GM18519 (cell line): ENCODE measurements around the gene AUH.
"Not testable (repeated sequence)": the region's sequence is repeated elsewhere in the genome, so short reads cannot be mapped to it uniquely, and the experiment has no call there.

Experiments
- ATAC-seq: cut with Tn5 transposase; IDR thresholded peaks from one replicate; pipeline ENCODE4 v1.9.1; 2021; ENCODE audit warnings: mild to moderate bottlenecking, moderate library complexity; ENCODE audit not compliant: unreplicated experiment, low FRiP score

The AUH gene, protein sequence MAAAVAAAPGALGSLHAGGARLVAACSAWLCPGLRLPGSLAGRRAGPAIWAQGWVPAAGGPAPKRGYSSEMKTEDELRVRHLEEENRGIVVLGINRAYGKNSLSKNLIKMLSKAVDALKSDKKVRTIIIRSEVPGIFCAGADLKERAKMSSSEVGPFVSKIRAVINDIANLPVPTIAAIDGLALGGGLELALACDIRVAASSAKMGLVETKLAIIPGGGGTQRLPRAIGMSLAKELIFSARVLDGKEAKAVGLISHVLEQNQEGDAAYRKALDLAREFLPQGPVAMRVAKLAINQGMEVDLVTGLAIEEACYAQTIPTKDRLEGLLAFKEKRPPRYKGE

DNA sequence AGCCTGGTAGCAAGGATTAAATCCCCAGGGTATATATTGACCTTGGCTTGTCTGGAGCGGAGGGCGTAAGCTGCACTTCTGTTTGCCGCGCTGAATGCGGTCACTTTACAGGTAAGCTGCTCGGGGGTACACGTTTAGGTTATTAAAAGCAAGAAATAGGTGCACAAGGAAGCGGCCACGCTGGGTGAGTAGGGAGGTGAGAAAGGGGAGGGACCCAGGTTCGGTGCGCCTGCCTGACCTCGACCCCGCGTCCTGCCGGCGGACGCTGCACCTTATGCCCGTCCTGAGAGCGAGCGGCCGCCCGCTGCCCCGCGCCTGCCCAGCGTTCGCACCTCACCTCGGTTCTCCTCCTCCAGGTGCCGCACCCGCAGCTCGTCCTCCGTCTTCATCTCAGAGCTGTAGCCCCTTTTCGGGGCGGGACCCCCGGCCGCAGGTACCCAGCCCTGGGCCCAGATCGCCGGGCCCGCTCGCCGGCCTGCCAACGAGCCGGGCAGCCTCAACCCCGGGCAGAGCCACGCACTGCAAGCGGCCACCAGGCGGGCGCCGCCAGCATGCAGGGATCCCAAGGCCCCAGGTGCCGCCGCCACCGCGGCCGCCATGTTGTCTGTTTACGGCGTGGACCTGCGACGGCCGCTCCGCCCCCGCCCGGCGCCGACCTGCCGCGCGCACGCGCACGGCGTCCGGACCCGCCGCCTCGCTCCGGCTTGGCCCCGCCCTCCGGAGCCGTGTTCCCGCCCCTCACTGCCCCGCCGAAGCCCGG, at the start of gene AUH:
TSS of gene AUH (minus strand) at position 628 of the 760 bp plus-strand sequence. CDS start at position 599, 29 bp downstream.
- ATAC-seq: peak; percentile 61

DNA sequence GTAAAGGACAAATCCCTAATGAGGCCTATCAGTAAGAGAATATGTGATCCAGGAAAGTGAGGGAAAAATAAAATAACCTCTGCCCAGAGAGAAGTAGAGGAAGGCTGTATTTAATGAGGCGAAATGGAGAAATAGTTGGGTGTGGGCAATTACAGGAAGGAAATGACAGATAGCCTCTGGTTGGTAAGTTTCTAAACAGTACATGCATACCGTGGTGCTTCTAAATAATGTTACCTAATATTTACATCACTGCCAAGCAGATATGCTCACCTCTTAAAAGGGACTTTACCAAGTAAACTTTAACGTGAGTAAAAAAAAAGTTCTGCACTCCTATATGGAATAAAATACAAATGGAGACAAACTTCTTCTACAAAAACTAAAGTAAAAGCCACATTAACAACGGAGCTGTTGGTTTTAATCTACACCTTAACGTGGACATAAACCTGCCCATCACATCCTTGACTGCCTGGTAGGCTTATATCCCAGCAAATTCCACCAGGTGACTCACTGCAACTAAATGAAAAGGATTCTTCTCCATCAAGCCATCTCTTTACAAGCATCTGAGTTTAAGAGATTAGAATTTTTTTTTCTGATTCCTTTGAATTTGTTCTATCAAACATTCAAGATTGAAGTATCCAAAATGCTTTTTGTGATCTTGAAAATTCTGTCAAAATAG, 49.5 kb upstream of the AUH start:
- ATAC-seq: no peak

DNA sequence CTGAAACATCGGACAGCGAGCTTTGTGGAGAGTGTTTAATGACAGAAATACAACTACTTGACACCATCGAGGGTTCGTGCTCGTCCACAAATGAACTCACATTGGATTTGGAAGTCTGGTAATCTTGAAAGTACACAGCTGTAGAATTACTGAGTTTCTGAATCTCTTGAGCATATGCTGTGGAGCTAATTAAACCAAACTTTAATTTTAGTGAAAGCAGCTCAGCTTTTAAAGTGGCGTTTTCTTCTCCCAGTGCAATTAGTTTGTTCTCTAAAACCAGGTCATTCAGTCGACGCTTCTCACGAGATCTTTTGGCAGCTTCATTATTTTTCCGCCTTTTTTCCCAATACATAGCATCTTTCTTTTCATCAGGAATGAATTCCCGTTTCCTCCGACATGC, 48.4 kb upstream of the AUH start:
- ATAC-seq: no peak

DNA sequence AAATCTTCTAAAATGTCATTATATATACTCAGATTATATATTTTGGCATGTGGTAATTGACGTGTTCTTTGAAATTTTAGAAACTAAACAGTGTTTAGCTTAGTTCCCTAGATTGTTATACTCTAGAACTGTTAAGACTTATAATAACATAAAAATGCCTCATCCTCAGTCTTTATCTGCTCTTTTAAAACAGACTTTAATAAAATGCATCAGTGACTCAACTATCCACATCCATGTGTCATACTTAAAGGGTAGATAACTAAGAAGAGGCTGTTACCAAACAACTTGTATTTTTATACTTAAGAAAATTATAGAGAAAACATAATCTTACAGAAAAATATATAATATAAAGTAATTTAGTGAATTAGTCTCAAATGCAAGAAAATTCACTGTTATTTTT, 46.8 kb upstream of the AUH start:
- no peak for ATAC-seq

DNA sequence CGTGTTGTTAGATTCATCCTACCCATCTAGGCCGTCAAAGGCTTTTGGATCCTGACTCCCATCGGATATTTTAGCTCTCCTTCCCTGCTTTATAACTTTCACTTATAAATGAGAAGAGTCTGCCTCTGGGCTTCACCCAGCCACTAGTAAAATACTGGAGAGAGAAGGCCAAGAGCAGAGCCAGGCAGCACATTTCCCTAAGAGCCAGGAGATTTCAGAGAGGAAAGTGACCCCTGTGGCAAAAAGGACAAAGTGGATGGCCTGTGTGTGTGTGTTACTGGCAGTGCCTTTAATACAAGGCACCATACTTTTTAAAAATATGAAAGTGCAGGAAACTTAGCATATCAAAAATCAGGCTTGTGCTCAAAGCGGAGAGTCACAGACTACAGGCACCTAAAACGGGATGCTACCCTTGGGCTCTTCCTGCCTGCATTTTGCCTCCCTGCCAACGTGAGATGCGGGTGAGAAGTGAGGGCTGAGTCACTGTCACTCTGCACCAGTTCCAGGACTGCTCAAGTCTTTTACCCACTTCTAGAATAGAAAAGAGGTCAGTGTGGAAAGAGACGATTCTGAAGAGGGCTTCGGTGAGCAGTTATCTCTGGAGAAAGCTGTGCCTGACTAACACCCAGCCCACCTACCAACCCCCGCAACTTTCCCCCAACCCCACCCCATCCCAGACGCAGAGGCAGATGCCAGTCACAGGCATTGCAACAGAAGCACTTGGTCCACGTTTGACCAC, 46.0 kb upstream of the AUH start:
- ATAC-seq: no peak

DNA sequence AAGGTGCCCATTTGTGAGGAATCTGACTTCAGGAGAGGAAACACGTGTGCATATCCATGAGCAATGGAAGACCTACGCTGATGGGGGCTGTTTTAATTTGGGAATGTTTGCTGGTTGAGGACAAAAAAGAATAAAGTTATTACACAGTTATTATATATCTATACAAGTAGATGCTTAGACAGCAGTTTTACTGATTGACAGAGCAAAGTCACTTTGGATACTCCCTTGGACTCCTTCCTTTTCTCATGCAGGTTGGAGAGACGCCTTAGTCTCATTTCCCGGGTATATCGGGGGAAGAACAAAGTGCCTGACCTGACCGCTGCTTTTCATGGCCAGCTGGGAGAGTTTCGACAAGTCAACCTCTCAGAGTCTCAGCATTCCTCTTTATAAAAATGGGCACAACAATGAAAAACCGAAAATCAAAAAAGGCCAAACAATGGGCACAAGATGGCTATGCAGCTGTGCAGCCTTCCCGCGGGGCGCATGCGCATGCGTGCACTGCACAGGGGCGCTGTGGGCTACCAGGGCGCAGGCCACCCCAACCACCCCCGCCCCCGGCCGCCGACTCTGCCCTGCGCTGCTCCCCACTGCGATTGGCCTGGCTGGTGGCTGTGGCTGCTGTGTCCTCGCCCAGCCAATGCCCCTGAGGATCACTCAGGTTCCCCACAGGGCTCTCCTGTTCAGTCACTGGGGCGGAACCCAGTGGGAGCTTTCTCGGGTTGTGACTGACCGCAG, 43.8 kb upstream of the AUH start:
- no peak for ATAC-seq

DNA sequence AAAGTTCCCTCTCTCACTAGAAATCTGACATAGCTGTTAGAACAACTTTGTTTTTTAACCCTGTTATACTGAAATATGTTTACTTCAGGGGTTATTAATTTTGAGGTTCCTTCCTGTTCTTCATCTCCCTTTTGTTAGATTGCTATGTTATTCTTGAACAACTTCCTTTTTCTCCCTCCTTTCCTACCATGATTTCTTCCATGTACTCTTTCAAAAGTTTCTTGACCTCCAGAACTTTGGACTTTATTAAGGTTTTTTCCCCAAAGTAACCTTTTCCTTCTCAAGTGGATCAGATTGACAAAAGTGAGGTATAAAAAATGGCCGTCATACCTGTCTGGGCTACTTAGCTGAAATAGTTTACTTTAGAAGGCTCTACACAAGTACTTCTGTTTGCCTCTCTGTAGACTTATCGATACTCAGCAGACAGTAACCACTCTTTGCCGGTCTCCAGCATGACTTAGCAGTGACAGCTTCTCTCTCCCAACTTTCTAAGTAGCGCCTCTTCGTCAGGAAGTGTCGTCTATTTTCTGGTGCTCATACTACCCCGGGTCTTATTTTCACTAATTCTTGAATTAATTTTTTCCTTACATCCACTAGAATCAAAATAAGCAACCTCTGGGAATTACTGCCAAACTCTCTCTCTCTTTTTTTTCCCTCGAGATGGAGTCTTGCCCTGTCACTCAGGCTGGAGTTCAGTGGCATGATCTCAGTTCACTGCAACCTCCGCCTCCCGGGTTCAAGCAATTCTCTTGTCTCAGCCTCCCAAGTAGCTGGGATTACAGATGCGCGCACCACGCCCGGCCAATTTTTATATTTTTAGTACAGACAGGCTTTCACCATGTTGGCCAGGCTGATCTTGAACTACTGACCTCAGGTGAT, 42.2 kb upstream of the AUH start:
- no peak for ATAC-seq

DNA sequence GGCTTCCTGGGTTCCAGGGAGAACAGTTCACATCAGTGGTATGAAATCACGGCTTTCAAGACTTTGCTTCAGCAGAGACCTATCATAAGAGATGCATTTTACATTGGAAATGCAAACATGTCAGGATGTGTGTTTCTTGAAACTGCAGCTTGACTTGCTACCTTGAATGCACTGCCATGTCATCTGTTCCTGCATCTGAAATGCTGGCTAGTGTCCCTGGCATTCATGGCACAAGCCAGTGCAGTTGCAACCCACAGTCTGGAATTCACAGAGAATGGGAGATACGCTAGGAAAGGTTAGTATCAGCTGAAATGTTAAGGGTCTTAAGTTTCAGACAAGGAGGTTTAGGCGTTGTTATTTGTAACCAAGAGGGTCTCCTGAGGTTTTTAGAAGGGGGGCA, 37.2 kb upstream of the AUH start:
- no peak for ATAC-seq

DNA sequence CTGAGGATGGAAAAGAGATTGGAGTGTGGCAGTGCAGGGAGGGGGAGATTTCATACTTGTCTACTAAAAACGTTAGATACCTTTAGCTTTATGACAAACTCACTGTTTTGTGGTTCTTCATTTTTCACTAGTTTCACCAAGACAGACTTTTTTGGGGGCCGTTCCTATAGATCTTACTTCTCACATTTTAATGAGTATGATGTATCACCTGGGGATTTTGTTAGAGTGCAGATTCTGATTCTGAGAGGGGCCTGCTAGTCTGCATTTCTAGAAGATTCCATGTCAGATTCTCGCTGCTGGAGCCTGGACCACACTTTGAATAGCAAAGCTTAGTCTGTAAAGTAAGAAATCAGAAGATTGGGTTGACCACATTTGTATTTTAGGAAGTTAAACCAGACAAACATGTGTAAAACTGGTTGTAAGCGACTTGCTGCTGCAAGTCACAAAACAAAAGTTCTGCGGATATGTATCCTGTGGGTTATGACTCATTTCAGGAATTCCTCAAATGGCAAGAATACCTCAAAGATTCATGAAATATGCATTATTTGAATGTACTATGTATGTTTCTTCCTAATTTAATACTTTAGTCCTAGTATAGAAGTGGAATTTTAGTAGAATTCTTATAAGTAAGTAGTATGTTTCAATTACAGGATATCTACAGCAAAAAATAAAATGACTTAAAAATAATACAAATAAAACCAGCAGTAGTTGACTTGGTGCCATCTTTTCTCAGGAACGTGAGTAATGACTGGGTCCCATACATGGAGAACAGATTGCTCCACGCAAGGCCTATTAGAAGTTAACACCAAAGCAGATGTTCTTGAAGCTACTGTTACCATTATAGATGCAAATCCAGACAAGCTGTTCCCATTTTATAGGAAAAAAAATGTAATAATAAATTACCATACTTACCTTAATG, 34.1 kb upstream of the AUH start:
- no peak for ATAC-seq

DNA sequence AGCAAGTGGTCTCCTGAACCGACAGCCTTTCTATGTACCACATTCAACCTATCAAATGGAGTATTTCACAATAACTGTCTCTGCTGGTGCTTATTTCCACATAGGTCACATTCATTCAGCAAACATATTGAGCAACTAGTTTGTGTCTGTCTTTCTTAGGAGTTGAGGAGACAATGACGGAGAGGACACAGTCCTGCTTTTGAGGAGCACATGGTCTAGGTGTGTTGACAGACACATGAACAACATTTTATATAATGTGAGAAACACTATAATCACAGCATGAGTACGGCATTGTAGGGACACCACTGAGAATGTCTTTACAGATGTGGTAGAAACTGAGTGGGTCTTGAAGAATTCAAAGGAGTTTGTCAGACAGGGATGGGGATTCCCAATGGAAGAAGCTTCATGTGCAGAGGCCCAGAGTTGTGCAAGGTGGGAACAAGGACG, 33.4 kb upstream of the AUH start:
- ATAC-seq: no peak

DNA sequence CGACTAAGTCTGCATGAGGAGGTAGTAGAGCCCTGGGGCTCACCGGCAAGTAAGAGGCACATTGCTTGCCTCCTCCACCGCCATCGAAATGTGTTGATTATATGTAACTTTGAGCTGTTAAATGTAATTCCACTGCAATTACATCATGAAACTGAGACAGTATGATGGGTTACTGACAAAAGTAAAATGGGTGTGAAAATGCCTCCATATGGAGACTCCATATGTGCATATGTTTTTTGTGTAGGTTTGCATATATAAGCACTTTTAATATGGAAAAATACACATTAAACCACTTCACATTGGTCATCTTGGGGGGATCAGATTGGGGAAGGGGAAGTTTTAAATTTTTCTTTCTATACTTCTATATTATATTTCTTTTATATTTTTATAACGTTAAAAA, 32.1 kb upstream of the AUH start:
- ATAC-seq: no peak

DNA sequence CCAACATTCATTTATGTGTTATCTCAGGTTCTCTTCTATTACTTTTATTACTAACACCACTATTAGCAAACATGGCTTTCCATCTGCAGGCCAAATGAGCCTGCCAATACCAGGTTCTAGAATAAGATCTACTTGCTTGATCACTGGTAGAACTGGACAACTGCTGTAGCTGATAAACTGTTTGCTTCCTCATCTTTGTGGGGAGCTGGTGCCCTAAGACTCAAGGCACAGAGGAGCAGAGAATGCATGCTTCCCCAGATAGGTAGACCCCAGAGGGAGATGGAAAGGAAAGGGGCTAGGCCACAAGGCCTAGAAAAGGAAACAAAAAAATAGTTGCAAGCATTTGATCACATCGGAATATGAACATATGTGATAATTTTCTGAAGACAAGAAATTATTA, 30.7 kb upstream of the AUH start:
- no peak for ATAC-seq

DNA sequence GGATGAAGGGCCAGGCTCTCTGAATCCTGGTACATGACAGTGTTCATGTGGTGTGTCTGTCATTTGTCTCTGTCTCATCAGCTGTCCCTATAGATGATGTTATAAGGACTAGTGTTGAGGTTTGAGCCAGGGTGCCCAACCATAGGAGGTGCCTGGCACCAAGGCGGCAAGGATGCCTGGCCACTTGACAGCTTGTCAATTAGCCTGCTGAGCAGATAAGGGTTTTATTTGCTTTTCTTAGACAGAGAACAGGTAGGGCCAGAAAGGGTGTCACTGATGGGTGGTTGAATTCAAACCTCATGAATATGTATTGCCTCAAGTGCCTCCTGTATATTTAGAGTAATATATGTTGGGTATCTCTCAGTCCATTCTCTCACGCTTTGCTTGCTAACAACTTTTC, 30.1 kb upstream of the AUH start:
- ATAC-seq: no peak

DNA sequence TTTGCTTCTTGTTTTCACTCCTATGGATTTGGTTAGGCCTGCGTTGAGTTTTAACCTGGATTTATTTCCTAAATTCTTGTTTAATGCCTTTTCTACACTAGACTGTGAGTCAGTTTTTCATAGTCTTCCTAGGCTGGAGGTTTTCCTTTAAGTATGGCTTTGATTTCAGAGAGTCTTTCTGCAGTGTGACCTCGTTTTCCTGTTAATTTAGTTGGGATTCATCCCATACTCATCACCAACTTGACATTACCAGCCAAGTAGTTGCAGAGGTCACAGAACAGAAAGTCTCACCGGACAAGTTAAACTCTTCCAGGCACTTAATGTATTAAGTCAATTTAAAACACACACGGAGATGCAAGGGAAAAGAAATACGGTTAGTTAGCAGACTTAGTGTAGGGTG, 29.7 kb upstream of the AUH start:
- no peak for ATAC-seq

DNA sequence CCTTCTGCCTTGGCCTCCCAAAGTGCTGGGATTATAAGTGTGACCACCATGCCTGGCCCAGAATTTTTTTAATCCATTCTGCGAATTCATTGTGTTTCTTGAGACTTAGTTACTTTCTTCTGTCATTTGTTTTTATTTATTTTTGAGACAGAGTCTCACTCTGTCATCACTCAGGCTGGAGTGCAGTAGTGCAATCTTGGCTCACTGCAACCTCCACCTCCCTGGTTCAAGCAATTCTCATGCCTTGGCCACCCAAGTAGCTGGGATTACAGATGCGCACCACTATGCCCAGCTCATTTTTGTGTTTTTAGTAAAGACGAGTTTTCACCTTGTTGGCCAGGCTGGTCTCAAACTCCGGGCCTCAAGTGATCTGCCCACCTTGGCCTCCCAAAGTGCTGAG, 28.0 kb upstream of the AUH start:
- ATAC-seq: not testable (repeated sequence)

DNA sequence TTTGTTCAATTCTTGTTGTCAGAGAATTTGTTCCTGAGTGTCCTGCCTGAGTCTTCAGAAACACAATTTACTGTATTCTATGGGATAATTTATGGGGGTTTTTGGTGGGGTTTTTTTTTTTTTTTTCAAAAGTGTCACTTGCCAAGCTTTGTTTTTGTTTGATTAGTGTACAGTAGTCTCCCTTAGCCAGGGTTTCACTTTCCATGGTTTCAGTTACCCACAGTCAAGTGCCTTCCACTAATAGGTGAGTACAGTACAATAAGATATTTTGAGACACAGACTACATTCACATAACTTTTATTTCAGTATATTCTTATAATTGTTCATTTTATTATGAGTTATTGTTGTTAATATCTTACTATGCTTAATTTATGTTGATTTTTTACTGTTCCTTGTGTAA, 25.0 kb upstream of the AUH start:
- no peak for ATAC-seq

DNA sequence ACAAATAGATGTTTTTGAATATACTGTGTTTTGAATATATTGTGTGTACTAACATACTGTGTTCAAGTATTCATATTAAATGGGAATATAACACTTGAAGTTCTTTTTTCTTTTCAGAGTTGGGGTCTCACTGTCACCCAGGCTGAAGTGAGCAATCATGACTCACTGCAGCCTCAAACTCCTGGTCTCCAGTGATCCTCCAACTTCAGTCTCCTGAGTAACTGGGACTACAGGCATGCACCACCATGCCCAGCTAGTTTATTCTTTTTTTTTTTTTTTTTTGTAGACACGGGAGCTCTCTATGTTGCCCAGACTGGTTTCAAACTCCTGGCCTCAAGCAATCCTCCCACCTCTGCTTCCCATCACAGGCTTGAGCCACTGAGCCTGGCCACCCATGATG, 23.2 kb upstream of the AUH start:
- ATAC-seq: no peak

DNA sequence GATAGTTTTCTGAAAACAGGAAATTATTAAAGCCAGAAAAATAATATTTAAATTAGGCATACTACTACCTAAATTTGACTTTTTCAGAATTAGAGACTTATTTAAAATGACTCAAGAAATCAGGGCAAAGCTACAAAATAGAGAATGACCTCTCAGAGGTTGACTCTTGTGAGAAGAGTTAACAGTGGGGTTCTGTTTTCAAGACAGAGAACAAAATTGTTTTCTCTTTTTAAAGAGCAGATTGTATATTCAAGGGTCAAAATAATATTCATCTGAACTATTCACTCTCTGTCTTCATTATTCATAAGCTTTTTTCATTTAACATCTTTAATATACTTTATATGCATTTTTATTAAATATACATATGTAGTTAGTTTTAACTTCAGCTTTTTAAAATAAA, 21.9 kb upstream of the AUH start:
- no peak for ATAC-seq
